NK-92 (cell line): Measurements from ENCODE around the gene UFC1.
A peak's percentile ranks its signal among the peaks of the same experiment; 100 is the strongest.

Source experiments
- DNase-seq: peaks from one replicate; lab custom pipeline; 2025; ENCODE audit not compliant: unreplicated experiment; lab: John Stamatoyannopoulos, UW

Gene UFC1

DNA sequence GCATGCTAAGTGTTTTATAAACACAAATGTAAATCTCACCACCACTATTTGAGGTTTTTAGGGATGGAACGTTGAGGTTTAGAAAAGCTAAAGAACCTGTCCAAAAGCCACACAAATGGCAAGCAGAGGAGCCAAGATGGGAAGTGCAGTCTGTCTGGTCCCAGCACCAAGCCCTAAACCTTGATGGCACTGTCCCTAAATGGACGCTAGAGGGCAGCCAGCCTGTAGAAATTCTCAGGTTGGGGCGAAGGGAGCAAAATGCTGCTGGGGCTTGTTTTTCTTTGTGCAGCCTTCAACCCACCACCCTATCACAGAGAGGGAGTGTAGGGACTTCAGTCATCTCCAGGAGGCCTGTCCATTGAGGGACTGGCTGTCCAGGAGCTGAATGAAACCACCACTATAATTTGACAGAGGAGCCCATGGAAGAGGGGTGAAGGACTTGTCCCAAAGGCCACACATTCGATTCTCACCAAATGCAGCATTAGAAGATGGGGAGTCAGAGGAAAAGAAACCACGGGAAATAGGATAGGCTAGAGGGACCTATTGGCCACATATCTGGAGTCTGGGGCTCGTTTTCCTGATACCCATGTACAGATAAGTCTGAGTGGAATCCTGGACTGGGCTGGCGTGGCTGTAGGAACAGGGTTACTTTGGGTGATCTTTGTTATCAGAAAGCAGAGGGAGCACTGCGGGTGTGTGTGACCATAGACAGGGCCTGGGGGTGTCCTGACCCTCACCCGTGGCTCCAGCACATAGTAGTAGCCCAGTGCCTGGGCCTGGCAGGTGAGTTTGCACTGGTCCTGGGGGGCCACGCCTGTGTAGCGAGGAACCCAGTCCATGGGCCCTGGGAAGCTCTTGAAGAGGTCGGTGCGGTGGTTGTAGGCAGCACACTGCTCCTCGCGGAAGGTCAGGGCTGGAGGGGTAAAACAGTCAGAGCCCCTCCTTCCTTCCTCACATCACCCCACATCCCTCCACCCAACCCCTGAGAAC lies 39.0 kb downstream of the UFC1 start:
- no peak for DNase-seq

DNA sequence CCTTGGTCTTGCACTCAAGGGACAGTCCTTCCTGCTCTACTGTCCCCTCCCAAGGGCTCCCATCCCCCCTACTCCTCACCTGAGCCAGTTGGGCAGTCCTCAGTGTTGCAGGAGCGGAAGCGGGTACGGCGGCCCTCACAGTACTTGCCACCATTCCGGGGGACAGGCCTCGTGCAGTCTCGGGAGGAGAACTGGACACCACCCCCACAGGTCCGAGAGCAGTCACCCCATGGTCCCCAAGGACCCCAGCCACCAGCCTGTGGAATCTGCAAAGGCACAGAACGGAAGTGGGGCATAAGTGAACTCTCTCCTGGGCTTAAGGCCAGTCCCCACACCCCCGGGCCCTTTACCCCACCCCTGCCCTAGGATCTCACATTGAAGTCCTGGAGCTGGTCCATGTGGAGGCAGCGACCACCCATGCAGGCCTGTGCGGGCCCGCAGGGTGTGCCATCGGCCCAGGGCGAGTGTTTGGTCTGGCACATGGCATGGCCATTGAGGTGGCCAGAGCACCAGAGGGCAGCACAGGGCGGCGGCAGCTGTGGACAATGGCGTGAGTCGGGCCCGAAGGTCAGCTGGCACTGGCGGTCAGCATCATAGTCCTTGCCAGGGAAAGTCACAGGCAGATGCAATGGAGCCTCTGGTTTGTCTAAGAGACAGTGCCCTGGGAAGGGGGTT lies 39.9 kb downstream of the UFC1 start:
- DNase-seq: no peak

GRCh38 chr1:161195171-161195570 lies 41.4 kb downstream of the UFC1 start:
- no peak for DNase-seq

GRCh38 chr1:161196111-161196510 lies 42.3 kb downstream of the UFC1 start:
- no peak for DNase-seq

DNA sequence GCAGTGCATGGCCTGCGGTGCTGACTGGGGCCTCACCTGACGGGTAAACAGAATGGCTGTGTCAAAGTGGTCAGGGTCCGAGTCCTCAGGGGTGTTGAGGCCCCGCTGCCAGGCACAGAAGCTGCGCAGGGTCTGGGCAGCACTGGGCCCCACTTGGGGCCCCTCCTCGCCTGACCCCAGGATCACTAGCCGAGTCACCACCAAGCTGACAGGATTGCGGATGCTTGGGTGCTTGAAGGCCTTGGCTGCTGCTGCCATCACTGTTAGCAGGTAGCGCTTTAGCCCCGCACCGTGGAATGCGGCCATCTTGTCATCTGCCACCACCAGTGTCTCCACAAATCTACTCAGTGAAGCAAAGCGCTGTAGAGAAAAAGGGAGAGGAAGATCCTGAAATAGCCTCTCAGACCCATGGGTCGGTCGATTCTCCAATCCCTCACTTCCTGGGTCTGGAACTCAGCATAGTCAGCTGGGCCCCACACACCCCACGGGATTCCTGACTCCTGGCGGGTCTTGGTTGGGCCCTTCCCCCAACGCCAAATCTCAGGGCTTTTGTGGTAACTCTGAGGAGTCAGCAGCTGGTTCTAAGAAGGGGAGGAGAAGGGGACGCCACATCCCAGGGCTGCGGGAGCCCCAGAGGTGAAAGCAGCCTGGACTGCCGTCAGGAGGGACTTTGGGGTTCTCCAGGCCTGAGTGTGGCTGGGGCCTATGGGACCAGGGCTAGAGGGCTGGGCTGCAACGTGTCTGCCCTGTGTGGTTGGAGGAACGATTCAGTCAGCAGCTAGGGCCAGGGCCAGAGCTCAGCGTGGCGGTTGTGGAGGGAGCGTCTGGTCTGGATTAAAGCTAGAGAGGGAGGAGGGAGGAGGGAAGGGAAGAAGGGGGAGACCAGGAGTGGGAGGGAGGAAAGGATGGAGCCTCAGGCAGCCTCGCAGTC lies 43.0 kb downstream of the UFC1 start:
- no peak for DNase-seq

- DNase-seq: no peak
These were observed 43.9 kb downstream of the UFC1 start for GRCh38 chr1:161197560-161198193.

GRCh38 chr1:161198194-161198896 lies 44.6 kb downstream of the UFC1 start:
- DNase-seq: no peak

- DNase-seq: no peak
These were observed 45.2 kb downstream of the UFC1 start, which contains the start of gene ADAMTS4 for GRCh38 chr1:161198897-161199431. Gene ADAMTS4 (minus strand): TSS chr1:161199054. CDS start chr1:161198627, 427 bp downstream.

DNA sequence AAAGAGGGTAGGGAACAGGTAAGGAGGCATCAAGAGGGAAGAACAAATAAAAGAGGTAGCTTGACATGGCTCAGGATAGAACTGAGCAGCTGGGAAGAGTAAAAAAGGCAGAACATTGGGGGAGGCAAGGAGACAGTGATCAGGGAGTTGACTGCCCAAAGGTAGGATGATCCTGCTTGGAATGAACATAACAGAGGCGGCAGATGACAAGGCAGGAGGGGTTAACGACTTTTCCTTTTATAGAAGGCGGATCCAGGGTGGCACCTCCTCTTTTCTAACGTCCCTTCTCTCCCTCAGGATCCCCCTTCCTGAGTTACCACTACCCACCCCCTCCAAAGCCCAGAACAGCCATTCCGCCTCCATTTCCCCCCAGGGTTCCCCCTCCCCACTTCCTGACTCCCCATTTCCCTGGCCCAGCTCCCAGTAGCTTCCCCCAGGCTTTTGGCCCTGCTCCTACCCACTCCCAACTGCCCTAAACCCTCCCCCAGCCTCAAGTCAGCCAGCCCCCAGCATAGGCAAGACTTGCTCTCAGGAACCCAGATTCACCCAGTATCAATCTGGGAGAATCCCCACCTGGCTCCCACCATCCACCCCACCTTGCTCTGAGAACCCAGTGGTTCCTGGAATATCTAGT lies 45.8 kb downstream of the UFC1 start:
- no peak for DNase-seq

GRCh38 chr1:161200421-161200991 lies 46.7 kb downstream of the UFC1 start:
- no peak for DNase-seq

DNA sequence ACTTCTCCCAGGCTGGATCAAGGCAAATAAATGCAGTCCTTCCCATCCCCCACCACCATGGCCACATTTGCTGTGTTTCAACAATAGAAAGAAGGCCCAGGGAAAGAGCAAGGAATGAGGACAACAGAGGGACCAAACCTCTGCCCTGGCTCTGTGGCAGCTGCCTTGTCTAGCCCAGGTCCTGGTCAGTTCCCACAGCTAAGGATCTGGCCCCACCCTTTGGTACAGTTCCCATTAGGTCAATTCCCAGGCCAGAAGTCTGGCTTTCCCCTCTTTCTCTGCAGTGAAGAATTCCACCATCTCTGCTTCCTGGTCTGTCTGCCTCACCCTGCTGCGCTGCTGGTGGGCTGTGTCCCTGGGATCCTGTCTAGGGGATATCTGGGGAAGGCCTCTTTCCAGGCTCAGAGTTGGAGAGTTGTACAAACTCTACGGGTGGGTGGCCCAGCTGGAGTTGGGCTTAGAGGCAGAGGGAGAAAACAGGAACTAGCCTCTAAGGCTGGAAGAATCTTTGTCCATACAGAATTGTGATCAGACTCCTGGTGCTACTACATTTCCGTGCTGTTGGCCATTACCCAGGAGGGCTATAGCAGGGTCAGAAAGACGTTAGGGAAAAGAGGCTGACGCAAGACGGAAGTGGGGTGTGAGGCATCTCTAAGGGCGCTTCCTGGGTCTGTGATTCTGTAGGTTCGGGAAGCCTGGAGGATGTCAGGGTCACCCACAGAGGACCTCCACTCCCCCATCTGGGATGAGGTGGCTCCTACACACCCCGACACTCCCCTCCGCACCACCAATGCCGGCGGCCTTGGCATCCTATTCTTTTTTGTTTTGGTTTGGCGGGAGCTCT lies 47.4 kb downstream of the UFC1 start:
- DNase-seq: no peak

GRCh38 chr1:161201836-161202712 lies 48.3 kb downstream of the UFC1 start, which contains the start of gene NDUFS2:
Gene NDUFS2 (plus strand): TSS chr1:161202367. CDS start chr1:161202386, 19 bp downstream.
- DNase-seq: peak; percentile 86

DNA sequence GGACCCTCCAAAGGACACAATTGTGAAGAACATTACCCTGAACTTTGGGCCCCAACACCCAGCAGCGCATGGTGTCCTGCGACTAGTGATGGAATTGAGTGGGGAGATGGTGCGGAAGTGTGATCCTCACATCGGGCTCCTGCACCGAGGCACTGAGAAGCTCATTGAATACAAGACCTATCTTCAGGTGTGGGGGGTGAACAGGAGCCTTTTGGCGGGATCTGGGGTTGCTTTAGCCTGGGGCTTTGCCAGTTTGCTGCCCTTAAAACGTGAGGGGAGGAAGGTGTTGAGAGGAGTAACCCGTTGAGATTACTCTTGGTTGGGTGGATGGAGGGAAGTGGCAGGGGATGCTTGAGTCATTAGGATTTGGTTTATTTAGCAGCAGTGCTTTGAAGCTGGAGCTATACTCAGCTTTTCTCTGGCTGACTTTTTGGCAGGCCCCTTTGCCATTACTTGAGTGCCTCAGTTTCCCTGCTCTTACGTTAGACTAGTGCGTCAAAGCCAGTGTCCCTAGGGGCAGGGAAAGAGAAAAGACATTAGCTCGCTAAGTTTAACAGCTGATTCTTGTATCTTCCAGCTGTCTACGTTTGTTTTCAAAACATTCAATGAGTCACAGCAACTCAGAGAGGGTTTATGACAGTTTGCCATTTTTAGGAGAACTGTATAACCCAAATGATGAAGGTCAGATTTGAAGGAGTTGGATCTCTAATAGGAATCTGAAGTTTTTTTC lies 52.8 kb downstream of the UFC1 start:
- DNase-seq: no peak

GRCh38 chr1:161207173-161207572 lies 53.4 kb downstream of the UFC1 start:
- no peak for DNase-seq
